ENCODE results near the gene NFKBIZ.

- TF ChIP-seq, protein P1, sequence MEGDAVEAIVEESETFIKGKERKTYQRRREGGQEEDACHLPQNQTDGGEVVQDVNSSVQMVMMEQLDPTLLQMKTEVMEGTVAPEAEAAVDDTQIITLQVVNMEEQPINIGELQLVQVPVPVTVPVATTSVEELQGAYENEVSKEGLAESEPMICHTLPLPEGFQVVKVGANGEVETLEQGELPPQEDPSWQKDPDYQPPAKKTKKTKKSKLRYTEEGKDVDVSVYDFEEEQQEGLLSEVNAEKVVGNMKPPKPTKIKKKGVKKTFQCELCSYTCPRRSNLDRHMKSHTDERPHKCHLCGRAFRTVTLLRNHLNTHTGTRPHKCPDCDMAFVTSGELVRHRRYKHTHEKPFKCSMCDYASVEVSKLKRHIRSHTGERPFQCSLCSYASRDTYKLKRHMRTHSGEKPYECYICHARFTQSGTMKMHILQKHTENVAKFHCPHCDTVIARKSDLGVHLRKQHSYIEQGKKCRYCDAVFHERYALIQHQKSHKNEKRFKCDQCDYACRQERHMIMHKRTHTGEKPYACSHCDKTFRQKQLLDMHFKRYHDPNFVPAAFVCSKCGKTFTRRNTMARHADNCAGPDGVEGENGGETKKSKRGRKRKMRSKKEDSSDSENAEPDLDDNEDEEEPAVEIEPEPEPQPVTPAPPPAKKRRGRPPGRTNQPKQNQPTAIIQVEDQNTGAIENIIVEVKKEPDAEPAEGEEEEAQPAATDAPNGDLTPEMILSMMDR (IDR thresholded peaks at IDR 0.05), result no peak
- TF ChIP-seq POLR2A (IDR thresholded peaks at IDR 0.05), result no peak
These were observed 16.6 kb downstream of the NFKBIZ start for GRCh38 chr3:101865751-101866509.
